Measurements from ENCODE around the gene HMG20A. TPM values are rescaled to one million over a fixed set of nuclear protein-coding genes. Genes with fewer than 3 reads are reported as not detected.

The HMG20A gene
- total RNA-seq, 1 donor from 2014 or later = 36.0 TPM

DNA sequence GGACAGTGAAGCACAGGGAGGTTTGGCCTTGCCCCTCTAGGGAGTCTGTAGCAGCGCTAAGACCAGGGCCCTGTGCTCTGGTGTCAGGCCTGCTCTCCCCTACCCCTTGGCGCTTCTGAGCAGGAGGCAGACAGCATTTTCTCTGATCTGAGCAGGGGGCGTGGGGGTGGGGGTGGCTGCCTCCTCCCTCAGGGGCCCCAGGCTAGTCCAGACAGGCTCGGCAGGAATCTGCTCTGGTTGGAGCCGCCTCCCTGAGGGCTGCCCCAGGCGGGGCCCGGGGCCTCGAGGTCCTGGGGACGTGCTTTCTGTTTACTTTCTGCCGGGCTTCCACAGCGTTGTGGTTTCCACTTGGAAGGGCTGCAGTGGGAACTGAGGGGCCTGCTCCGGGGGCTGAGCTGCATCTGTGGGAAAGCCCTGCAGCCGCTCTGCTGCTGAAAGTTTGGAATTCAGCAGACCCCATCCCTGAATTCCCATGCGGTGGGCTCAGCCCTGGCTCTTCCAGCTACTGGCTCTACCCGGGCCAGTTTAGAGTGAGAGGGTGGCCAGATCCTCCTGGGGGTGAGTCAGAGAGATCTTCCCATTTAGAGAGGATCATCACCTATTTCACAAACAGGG lies 106.6 kb downstream of the HMG20A start:
- intact Hi-C loops (cut with DNase I) = loop anchor here (1.0 kb wide), 1 partner anchor 20 kb away; no protein-coding TSS in a partner anchor
- DNase-seq (ENCODE audit: low spot score) = peak; percentile 74

DNA sequence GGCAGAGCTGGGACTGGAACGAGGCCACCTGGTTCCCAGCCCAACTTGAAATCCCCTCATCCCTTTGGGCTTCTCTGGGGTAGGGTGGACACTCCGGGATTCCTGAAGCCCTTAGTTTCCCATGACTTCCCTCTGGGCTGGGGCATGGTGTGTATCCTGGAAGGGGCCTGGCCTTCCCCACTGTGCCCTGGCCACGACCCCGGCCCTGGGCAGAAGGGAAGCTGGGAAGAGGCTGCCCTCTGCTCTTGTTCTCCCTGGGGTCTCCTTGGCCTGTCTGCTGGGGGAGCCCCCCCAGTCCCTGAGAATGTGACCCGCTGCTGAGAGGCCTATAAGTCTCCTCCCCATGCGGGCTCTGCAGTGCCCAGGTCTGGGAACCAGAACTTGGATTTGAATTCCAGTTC lies 107.1 kb downstream of the HMG20A start:
- intact Hi-C loops (cut with DNase I) = loop anchor here (1.0 kb wide), 1 partner anchor 21 kb away; no protein-coding TSS in a partner anchor
- peak; percentile 61 for DNase-seq (ENCODE audit: low spot score)

- DNase-seq (ENCODE audit: low spot score) = peak; percentile 70
- intact Hi-C loops (cut with DNase I) = no loop called here
Observed at GRCh38 chr15:77528290-77528967, 107.7 kb downstream of the HMG20A start.

GRCh38 chr15:77528968-77529319 lies 108.3 kb downstream of the HMG20A start:
- peak; percentile 70 for DNase-seq (ENCODE audit: low spot score)
- intact Hi-C loops (cut with DNase I) = no loop called here

DNA sequence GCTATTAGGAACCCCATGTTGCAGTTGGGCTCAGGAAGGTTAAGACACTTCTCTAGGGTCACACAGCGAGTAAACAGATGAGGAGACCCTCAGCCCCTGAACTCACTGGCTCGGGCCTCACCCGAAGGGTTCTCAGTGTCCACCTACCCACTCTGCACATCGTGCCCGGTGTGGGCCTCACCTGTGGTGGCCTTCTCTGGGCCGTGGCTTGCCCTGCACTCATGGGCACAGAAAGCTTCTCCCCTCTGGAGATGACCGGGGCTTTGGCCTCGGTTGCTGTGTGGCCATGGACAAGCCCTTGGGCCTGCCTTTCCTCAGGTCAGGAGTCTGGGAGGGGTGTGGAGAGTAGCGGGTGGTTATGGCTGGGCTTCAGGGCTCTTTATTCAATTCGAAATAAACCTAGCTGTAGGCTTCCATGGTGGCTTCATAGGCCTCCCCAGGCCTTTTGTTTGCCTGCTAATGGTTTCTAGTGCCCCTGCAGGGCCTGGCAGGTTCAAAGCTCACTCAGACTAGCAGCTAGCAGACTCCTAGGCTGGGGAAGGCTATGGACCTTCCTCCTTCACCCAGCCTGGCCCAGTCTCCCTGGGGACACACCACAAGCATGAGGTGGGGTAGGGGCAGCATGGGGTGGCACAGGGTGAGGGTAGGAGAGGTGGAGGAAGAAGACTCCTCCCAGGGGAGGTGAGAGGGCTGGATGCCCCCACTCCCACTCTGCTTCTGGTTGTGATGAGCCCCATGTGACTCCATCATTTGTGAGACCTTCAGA lies 108.9 kb downstream of the HMG20A start:
- intact Hi-C loops (cut with DNase I) = no loop called here
- DNase-seq (ENCODE audit: low spot score) = peak; percentile 61

DNA sequence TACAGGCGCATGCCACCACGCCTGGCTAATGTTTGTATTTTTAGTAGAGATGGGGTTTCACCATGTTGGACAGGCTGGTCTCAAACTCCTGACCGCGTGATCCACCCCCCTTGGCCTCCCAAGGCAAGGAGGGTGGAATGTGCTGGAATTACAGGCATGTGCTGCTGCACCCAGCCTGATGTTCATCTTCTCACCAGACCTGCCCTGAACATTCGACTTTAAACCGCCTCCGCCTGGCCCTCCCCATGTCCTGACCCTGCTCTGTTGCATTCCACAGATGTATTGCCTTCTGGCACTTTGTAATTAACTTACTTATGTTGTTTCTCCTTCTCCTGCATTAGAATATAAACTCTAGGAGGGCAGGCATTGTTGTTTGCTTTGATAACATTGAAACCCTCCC lies 109.9 kb downstream of the HMG20A start:
- DNase-seq (ENCODE audit: low spot score) = no peak

DNA sequence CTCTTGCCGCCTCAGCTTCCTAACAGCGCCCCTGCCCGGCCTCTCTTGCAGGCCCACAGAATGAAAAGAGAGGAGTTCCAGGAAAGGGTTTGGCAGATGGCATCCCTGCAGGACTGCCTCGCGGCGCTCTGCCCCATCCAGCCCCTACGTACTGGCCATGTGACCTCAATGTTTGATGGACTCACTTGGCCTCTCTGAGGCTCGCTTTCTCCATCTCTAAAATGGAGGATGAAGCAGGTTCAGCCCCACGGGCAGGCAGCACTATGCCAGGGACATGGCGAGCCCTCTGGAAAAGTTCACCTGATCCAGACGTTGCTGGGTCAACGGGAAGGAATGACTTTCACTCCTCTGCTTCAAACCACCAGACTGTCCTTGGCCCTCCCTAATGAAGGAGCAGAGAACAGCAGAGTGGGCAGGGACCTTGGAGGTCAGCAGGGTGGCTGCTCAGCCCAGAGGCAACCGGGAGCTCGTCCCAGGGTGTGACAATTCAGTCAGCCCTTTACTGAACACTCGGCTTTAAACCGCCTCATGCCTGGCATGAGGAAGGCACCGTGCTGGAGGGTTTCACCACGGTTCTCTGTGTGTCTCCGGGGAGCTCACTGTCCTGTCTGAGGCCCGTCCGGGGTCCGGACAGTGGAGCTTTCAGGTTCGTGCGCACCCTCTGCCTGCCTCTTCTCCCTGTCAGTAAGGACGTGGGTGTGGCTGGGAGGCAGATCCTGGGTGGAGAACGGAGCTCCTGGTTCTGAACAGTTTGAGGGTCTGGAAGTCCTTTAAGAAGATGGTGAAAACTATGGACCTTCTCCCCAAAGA lies 110.7 kb downstream of the HMG20A start:
- peak; percentile 47 for DNase-seq (ENCODE audit: low spot score)
- intact Hi-C loops (cut with DNase I) = no loop called here

More for the DNA sequence above, 109.9 kb downstream of the HMG20A start:
- intact Hi-C loops (cut with DNase I) = no loop called here

- DNase-seq (ENCODE audit: low spot score) = peak; percentile 60
- intact Hi-C loops (cut with DNase I) = no loop called here
Observed at GRCh38 chr15:77532067-77532710, 111.5 kb downstream of the HMG20A start.

GRCh38 chr15:77532846-77533245 lies 112.2 kb downstream of the HMG20A start:
- DNase-seq (ENCODE audit: low spot score) = peak; percentile 46
- intact Hi-C loops (cut with DNase I) = no loop called here

DNA sequence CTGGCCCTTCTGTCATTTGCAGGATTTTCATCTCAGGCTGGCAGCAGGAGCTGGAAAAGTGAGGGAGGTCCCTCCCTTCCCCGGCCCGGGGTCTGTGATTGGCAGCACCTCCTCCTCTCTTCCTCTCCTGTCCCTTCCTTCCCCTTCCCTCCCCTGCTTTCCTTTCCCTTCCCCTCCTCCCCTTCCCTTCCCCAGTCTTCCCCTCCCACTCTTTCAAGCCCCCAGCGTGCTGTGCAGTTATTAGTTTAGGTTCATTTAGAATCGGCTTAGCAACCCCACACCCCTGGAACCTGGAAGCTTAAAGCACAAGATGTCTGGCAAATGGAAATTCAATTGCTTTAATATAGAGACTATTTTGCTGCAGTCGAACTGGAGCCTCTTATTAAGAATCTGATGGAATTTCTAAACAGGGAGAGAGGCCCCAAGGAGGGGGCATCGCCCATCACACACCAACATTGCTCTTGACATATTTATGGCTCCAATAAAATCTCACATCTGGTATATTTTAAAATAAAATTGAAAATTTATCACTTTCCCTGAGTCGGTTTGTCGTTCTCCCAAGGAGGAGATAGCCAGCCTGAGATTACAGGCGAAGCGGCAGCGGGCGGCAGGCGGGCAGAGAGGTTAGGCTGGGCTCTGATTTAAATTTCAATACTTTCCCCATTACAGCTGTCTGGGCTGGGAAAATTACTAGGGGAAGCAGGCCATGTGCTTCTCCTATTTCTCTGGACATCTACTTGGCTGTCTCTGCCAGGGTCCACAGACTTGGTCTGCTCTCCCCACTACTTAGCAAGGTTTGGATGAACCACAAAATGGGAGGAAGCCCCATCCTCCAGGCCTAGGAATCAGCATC lies 113.1 kb downstream of the HMG20A start:
- intact Hi-C loops (cut with DNase I) = no loop called here

More for the DNA sequence above, 113.1 kb downstream of the HMG20A start:
- DNase-seq (ENCODE audit: low spot score) = peak; percentile 43

Other genes with a start within 250 kb of the HMG20A start
- gene PEAK1, start 784 bp upstream of the HMG20A start, total RNA-seq = 132 TPM
- gene LINGO1, start 212.0 kb downstream of the HMG20A start, total RNA-seq = 3.0 TPM

Data from cardiac septum (tissue), 1 donor.